GM19099 (cell line): ENCODE results near the gene VIT.

Experiments
- POLR2A ChIP-seq: IDR thresholded peaks from 3 replicates; pipeline ENCODE4 v1.6.1; 2011; ENCODE audit warnings: low read depth; ENCODE audit not compliant: insufficient read length; ENCODE audit errors: extremely low read depth

The VIT gene

DNA sequence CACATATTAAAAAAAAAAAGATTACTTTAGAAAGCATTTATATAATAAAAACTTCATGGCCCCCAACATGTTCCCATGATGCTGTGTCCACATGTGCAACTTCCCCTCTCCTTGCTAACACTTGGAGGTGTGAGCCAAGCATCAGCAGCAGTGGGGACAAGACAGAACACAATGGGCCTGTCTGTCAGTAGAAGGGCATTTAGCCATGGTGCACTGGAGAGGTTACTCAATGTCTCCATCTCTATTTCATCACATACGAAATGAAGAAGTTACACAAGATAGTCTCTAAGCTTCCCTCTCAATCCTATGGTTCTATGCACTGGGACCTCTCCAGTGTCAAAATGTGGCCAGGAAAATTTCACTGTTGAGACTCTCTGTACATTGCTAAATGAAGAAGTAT, 2.5 kb downstream of the VIT start:
- TF ChIP-seq POLR2A, result no peak

DNA sequence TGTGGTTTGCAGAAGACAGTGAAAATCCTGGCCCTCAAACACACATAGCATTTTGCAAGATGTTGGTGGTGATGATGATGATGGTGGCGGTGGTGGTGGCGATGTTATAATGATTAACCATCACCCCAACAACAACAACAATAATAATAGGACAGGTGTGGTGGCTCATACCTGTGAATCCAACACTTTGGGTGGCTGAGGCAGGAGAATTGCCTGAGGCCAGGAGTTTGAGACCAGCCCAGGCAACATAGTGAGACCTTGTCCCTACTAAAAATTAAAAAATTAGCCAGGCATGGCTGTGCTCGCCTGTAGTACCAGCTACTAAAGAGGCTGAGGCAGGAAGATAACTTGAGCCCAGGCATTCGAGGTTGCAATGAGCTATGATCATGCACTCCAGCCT, 3.8 kb downstream of the VIT start:
- no peak for TF ChIP-seq POLR2A

DNA sequence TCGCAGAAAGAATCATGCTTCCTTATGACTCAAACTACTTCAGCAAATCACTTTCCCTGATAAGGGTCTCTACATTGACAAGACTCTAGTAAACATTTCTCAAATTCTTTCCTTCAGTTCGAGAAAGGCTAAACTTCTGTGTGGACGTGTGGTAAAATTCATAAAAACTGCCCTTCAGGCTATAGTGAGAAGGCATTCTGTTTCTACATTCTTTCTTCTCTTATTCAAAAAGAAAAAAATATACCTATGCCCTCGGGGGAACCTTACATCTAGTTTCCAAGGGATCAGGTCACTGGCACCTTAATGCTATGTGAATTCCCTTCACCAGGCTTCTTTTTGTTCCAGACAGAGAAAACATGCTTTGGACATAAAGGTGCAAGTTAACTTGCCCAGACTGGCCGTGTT, 4.9 kb downstream of the VIT start:
- TF ChIP-seq POLR2A, result no peak

DNA sequence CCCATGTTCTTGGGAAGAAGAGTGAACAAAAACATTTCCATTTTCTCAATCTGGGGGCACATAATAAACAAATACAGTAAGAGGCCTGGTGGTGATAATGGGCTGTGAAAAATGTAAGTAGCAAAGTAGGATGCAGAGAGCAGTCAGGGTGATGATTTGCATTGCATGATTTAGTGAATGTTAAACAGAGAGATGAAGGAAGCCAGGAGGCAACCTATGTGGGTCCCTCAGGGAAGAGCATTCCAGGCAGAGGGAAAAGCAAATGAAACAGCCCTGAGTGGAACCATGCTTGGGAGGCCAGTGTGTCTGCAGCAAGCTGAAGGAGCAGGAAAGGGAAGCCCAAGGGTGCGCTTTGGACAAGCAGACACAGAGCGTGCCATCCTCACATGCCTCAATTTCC, 5.4 kb downstream of the VIT start:
- TF ChIP-seq POLR2A, result no peak

DNA sequence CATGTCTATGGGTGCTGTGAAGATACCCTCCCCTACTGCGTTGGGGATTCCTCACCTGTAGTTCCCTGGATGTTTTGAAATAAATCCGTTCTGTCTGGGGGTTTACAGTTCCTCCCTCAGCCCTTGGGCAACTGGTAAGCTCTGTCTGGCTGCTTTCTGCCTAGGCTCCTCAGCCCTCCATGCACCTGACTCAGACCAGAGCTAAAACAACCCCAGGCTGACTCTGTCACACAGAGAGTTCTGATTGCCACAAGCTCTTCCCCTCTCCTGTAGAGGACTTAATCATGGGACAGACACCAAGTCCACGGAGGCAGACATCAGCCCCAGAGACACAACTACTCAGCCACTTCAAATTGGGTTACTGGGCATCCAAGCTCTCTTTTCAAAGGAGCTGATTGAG, 6.3 kb downstream of the VIT start:
- TF ChIP-seq POLR2A, result no peak

DNA sequence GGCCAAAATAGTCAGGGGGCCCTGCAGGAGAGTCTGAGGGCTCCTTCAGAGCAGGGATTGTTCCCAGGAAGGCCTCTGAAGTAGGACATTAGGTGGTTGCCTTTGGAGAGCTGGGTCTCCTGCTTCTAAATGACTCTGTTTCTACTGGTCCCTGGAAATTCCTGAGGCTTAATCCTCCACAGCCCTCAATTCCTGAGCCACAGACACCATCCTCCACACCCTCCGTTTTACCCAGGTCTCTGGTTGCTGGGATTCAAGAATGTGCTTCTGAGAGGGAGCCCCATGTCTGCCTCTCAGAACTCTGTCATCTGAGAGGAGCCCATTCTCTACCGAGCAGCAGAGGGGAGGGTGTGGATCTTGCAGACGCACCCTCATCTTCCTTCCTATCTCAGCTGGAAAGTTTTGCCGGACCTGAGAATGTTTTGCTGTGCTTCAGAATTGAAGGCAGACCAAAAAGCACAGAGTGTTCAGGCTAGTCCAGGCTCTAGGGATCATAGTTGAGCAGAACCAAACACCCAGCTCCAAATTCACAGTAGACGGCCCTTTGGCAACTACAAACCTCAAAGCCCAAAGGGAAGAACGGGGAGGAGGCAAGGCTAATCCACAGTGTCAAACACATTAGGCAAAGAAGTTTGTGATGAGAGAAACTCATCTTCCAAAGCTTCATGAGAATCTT, 8.1 kb downstream of the VIT start:
- TF ChIP-seq POLR2A, result no peak

DNA sequence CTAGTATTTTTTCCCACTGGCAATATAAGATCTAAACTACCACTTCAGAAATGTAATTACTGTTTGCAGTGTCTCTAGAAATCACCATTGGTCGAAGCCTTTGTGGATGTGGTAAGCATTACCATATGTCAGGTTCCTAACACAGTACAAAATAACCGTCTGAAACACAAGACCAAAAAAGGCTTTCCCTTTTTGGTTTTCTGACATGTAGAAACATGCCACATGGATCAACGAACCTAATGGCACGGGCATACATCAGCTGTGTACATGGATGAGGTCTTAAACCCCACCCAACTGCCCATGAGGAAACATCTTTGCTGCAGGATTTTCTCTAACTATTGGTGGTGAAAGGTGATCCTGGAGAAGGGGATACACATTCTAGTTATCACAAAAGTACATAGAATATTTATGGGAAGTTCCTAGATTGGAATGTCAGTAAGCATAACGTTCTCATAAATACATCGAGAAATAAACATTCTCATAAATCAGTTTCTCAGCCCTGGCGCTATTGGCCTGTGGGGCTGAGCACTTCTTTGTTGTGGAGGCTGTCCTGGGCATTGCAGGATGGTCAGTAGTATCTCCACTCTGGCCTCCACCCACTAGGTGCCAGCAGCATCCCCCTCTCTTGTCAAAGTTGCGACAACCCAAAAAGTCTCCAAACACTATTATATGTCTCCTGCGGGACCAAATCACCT, 9.0 kb downstream of the VIT start:
- TF ChIP-seq POLR2A, result no peak

DNA sequence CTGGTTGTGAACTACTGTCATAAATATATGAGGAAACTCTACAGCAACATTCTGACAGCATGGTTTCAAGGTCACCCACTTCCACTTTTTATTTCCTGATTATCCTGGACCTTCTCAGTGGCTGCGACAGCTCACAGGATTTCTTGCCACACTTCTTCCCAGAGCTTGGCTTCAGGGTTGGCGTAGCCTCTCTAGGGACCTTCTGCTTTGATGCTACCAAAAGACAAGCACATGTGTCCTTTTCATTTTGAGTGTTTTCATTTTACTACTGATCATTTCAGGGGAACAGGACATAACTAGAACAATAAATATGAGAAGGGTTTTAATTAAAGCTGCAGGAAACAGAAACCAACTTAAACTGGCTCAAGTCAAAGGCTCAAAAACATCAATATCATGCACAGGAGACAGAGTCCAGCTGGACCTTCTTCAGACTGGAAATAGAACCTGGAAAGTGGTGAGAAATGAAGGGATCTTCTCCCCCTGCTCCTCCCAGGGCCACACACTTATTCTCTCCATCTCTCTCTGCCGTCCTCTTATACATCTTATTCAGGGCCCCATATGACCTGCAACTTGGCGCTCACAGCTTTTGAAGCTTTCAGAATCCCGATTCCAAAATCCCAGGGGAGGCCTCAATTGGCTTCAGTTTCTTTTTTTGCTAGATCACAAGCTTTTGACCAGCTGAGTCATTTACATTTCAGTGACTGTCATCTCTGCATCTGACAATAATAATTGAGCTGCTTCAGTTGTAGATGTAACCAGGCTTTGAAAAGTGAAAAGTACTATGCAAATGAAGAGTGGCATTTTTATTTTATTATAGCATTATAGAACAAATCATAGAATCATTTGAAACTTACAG, 9.7 kb downstream of the VIT start:
- TF ChIP-seq POLR2A, result no peak

DNA sequence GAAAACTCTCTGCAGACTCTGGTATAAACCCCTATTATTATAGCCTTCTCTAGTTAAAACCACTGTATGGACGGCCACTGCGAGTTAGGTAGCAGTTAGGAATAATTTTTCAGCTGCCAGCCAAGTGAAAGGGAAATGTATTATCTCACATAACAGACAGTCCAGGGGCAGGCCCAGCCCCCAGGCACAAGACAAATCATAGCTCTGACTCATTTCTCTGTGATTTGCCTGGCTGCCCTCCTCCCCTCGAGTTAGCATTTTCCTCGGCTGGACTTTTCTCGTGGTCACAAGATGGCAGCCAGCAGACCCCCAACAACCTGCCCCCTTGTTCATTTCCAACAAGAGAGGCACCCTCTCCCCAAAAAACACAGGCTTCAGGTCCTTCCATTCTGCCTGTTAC, 10.5 kb downstream of the VIT start:
- TF ChIP-seq POLR2A, result no peak

DNA sequence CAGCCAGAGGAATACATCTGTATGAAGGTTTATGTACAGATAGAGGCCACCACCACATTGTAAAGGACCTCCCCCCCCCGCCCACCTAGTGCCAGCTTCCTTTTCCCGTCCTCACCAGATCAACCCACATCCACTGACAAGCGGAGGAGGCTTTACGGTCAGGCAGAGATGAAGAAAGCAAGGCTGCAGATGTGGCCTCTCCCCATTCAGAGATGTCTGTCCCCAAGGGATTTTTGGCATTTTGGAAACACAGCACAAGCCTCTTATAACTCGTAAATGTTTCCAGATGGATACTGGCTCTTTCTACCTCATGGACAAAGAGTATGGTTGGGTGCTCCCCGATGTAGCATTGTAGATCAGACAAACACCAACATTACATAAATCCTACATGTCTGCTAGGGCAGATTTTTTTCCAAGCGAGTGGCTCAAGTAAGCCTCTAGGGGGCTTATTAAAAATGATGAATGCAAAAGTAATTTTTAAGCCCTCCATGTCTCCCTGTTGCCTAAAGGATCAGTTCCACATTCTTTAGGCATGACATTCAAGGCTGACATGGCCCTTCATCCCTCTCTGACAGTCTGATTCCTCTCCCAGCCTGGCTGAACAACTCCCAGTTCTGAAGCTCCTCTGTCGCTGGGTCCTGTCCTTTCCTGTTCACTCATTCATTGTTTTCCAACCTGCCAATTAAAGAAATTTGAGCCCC, 11.7 kb downstream of the VIT start:
- TF ChIP-seq POLR2A, result no peak

DNA sequence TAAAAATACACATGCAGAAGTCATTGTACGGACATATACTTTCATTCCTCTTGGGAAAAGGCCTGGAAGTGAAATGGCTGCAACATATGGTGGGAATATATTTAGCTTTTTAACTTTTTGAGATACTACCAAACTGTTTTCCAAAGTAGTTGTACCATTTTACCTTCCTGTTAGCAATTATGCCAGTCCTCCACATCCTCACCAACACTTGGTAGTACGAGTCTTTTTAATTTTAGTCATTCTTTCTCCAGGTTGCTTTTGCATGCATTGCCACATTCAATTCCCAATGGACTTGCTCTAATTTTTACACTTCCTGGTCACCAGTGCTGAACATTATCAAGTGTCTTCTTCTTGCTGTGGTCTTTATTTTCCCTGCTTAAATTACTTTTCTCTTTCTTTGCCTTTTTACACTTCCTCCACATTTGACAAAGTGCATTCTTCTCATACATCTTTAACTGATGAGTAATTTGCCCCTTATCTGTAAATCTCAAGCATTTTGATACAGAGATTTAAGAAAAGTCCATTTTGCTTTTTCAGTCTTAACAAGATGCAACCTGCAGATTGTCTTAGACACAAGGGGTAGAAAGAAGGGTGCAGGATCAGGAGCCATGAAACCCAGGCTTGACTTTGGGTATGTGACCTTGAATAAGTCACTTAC, 14.5 kb downstream of the VIT start:
- TF ChIP-seq POLR2A, result no peak

DNA sequence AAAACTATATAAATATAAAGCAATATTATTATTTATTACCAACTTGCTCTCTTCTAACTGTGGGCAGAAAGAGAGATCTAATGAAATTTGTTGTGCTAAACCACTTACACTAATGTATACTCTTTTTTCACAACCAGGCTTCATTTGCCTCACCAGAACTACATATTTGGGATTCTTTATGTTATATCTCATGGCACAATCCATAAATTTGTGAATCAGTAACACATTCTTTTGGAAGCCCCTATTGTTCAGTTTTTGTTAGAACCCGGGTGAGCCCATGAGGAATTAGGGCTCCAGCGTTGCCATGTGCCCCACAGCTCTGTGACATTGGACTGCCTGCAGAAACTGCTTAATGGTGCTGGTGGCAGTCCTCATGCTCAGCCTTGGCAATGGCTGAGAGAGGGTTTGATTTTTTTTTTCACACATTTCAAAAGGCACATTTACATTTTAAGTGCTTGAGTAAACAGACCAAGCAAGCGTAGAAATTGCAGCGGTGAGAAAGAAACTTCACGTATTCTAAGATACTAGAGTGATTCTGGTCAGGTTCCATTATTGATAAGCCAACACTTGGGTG, 15.3 kb downstream of the VIT start:
- no peak for TF ChIP-seq POLR2A

DNA sequence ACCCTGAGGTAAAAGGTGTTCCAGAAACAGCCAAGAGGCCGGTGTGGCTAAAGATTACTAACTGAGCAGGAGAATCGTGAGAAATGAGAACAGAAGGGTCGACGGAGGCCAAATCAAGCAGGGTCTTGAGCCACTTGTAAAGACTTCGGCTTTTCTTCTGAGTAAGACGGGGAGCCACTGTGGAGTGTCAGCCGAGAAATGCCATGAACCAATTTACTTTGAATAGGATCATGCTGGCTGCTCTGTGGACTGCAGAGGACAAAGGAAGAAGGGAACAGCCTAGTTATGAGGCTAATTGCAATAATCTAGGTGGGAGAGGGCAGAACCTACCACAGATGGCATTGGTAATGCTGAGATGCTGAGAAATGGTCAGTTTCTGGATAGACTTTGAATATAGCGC, 16.8 kb downstream of the VIT start:
- no peak for TF ChIP-seq POLR2A

DNA sequence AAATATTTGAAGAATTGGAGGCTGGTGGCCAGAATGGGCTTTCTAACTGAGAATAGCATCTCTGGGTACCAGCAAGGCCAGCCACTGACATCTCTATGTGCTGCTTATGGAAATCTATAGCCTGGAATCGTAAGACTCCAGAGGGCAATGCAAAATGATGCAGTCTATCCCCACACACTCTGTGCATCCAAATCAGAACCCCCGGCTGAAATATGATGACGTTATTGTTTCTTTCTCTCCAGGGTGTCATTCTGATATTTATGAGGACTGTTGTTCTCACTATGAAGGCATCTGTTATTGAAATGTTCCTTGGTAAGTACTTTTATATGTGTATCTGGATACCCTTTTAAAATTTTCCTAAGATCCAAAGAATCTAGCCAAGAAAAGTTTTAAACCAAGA, 19.6 kb downstream of the VIT start:
- TF ChIP-seq POLR2A, result no peak
